Hematopoietic multipotent progenitor cell treated with erythropoietin and hydrocortisone succinate and interleukin-3 and kit ligand, for 17 days (in vitro differentiated cells): ENCODE results near the gene MC1R.
A peak's percentile ranks its signal among the peaks of the same experiment; 100 is the strongest.

Experiments
- DNase-seq: peaks from one replicate; pipeline ENCODE4 v3.0.0-alpha.2; 2015; ENCODE audit warnings: low spot score

The MC1R gene

GRCh38 chr16:89895482-89896250 is 23.0 kb upstream of the MC1R start:
- DNase-seq, result no peak

DNA sequence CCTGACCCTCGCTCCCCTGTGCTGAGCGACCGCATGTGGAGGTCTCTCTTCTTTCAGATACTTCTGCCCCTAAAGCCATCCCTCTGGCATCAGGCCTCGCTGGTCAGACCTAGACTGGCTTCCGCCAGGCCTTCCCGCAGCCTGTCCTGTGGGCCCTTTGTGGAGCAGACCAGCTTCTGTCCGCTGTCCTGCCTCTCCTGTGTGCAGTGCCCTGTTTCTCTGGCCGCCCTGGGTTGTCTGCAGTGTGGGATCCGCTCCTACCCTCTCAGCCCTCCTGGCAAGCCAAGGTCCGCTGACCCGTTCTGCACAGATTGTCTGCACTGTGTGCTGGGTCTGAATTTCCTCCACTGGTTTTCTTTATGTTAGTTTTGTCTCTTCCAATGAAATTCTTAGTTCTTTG is 21.5 kb upstream of the MC1R start:
- no peak for DNase-seq

GRCh38 chr16:89898201-89898967 is 20.3 kb upstream of the MC1R start:
- DNase-seq, result no peak

DNA sequence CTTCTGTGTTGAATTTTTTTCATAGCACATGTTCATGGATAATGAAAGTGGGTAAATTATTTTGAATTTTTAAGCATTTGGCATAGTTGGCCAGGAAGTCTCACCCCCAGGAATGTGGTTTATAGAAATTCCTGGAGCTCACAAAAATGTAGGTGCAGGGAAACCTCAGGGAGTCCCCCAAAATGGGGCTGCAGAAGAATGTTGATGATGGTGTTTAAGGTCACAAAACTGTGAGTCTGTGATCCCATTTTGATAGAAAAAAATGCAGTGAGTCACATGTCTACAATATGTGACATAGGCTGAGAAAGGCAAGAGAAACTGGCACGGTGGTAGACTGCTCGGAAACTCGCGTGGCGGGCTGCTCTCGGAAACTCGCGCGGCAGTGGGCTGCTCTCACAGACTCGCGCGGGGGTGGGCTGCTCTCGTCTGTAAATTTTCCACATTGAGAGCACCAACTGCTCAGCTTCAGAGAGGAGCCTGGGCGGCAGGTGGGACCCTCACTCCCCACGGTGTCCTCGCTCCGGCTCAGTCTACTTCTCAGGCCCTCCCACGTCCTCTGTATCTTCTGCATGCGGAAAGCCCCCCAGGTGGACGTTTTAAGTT is 18.7 kb upstream of the MC1R start:
- no peak for DNase-seq

DNA sequence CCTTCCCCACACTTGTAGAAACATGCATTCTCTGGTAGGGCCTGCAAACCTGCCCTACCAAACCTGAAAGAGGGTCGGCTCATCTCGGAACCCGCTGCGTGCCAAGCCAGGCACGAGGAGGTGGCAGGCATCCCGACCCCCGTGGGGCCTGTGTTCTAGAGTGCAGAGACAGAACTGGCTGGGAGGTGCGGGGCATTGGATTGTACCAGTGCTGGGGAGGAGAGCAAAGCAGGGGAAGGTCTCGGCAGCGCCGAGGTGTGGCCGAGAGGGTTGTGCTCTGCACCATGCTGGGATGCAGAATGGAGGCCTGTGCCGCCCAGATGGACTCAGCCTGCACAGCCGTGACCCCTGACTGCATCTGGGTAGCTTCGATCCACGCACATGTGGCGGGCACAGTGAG is 17.8 kb upstream of the MC1R start:
- DNase-seq, result no peak

- DNase-seq, result no peak
These were observed 15.7 kb upstream of the MC1R start for GRCh38 chr16:89902980-89903379.

DNA sequence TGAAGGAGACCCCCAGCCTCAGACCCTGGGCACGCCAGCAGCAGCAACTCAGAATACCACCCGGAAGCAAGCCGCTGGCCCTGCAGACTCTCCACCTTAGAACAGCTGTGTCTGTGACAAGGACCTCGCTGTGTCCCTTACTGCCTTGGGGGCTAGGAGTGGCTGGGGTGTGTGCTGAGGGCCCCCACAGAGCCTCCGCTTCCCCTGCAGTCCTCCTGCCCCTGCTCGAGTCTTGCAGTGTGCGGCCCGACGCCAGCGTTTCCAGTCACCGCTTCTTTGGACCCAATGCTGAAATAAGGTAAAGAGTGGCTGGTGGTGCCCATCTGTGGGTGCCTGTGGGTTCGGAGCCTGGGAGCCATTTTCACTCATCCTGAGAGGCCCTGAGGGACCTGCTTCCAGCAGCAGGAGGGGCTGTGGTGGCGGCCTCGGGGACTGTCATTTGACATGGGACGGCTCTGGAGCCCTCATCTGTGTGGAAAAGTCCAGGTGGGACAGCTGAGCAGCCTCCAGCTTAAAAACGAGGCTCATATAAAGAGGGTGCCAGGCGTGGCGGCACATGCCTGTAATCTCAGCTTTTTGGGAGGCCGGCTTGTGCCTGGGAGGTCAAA is 14.7 kb upstream of the MC1R start:
- DNase-seq, result no peak

- no peak for DNase-seq
These were observed 13.8 kb upstream of the MC1R start for GRCh38 chr16:89904606-89905510.

- no peak for DNase-seq
These were observed 13.0 kb upstream of the MC1R start for GRCh38 chr16:89905511-89906139.

DNA sequence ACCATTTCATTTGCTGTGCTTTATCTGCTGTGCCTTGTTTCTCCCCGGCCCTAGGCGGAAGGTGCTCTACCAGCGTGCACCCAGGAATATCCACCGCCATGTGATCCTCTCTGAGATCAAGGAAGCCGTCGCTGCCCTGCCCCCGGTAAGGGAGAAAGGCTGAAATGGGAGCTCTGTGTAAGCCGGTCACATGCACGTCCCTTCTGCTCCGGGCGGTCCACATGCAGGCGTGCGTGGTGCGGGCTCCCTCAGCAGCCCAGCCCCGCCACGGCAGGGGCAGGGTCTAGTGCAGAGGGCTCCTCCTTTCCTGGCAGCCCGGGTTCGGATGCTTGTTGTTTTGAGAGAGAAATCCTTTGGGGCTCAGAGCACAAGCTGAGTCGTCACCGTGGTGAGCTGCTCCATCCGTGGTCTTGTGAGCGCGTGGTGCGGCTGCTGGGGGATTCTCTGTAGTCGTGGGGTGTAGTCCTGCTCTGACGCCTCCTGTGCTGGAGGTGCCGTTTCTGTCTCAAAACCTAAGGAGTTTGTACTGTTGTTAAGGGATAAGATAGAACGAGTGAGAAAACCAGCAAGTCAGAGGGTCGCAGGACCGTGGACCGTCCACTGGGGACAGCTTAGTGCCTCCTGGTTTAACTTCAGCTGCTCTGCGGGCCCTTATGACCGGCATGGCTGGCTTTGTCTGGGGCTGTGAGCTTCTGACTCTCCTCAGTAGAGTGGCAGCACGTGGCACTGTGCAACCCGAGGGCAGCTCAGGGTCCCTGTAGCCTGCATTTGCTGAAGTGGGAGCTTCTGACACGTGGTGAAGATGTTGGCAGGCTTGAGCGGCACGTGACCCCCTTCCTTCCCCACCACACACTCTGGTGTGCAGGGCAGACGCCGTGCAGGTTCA is 12.3 kb upstream of the MC1R start:
- no peak for DNase-seq

GRCh38 chr16:89907055-89907814 is 11.4 kb upstream of the MC1R start:
- DNase-seq, result no peak

GRCh38 chr16:89908236-89908635 is 10.4 kb upstream of the MC1R start:
- no peak for DNase-seq

GRCh38 chr16:89909777-89910716 is 8.6 kb upstream of the MC1R start:
- peak; percentile 61 for DNase-seq

DNA sequence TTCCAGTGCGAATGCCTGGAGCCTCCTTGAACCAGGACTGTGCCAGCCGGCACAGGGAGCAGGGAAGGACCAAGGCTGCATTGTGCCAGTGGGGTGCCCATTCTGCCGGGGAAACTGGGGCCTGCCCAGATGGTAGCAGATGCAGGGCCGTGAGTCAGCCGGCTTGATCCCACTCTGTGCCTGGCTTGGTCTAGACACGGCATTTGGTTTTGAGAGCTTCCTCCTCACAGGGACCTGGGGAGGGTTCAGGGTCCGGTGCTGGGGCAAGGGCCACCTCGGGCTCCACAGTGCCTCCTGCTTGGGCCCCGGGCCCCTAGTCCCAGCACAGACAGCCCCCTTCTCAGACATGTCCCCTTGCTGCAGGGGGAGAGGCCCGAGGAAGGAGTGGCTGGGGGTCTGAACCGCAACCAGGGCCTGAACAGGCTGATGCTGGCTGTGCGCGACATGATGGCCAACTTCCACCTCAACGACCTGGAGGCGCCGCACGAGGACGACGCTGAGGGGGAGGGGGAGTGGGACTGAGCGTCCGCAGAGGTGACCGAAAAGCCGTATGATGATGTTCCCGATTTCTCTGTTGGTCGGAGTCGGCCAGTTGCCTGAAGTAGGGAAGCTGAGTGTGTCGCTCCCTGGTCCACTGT is 7.8 kb upstream of the MC1R start:
- DNase-seq, result no peak

DNA sequence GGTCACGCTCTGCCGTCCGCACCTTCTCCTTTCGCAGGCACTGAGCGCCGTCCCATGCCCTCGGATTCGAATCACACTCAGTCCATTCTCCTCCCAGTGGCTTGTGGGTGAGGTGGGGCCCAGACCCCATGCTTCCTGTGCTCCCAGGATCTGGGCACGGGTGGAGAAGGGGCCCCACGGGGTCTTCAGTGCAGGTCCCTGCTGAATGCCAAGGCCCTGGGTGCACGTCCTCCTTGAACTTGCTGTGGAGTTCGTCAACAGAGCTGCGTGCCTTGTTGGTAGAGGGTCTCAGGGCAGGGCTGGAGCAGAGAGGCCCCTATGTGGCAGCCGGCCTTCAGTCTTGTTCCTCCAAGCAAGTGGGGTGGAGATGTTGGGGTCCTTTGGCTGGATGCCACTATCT is 7.3 kb upstream of the MC1R start:
- no peak for DNase-seq

GRCh38 chr16:89912143-89912542 is 6.5 kb upstream of the MC1R start:
- no peak for DNase-seq

- DNase-seq, result no peak
These were observed 6.0 kb upstream of the MC1R start for GRCh38 chr16:89912627-89913026.
